SH-SY5Y (cell line): ENCODE measurements around the gene AKAP10.

Experiments used
- GATA2 ChIP-seq: IDR thresholded peaks from 2 replicates; pipeline ENCODE4 v1.6.1; 2011; ENCODE audit warnings: mild to moderate bottlenecking, low read depth, low read length
- GATA3 ChIP-seq: IDR thresholded peaks from 2 replicates; pipeline ENCODE4 v1.6.1; 2011; ENCODE audit warnings: low read depth, mild to moderate bottlenecking, low read length, moderate library complexity

DNA sequence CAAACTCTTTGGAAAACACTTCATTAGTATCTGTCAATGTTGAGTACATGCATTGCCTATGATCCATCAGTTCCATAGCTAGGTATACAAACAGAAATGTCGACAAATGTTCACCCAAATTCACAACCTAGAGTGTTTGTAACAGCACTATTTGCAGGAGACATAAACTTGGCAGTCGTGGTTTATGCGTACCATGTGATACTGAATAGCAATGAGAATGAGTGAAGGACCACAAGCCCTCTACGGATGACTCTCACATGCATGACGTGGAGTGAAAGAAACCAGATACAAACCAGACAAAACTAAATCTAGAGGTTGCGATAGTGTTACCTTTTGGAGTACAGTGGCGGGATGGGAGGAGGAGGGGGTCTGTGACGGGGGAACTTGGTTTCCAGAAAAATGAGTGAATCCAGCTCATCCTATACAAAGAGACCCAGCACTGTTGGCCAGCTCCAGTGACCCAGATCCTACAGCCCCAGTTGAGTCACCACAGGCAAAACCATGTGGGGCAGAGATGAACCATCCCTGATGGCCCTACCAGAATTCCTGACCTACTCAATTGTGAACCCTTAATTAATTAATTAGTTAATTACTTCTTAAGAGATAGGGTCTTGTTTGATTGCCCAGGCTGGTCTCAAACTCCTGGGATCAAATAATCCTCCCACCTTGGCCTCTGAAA, 94.0 kb downstream of the AKAP10 start:
- TF ChIP-seq GATA2 = no peak
- TF ChIP-seq GATA3 = no peak
